MCF 10A (cell line): ENCODE data around the gene MPHOSPH8. TPM values are rescaled to one million over a fixed set of nuclear protein-coding genes. Genes with fewer than 3 reads are reported as not detected.
A peak's percentile ranks its signal among the peaks of the same experiment; 100 is the strongest.

Experiments
- BruUV-seq: library from RNA; stranded (reverse); fragments of 400-500 nt; replicated peaks from 2 replicates; lab custom pipeline; 2021; lab: Mats Ljungman, UMichigan
- CTCF ChIA-PET: fragments of 300-600 bp; sonication (Branson Sonifier 250); formaldehyde crosslinking; extraction: SDS; loops from one replicate; lab custom pipeline; 2021; ENCODE audit warnings: antibody characterized with exemption, inconsistent platforms; lab: Yijun Ruan, JAX
- POLR2A ChIA-PET: fragments of 300-600, 350-650 bp; sonication (Branson Sonifier 250); formaldehyde crosslinking; extraction: SDS; loops from one replicate; lab custom pipeline; 2020; ENCODE audit warnings: antibody characterized with exemption, inconsistent platforms; lab: Yijun Ruan, JAX
- DNase-seq: peaks from one replicate; pipeline ENCODE4 v3.0.0-alpha.2; 2018; ENCODE audit not compliant: unreplicated experiment
- H3K27ac Mint-ChIP-seq: one replicate; pipeline ENCODE4 v1.8.0; 2022; ENCODE audit warnings: mild to moderate bottlenecking, low read depth, mixed read lengths; ENCODE audit not compliant: unreplicated experiment
- H3K27me3 Mint-ChIP-seq: one replicate; pipeline ENCODE4 v1.8.0; 2022; ENCODE audit warnings: mixed read lengths; ENCODE audit not compliant: insufficient read depth, unreplicated experiment
- H3K36me3 Mint-ChIP-seq: one replicate; pipeline ENCODE4 v1.8.0; 2022; ENCODE audit warnings: mild to moderate bottlenecking, moderate library complexity, mixed read lengths; ENCODE audit not compliant: insufficient read depth, unreplicated experiment
- H3K4me1 Mint-ChIP-seq: one replicate; pipeline ENCODE4 v1.8.0; 2022; ENCODE audit warnings: mixed read lengths; ENCODE audit not compliant: insufficient read depth, unreplicated experiment
- H3K4me3 Mint-ChIP-seq: one replicate; pipeline ENCODE4 v1.8.0; 2022; ENCODE audit warnings: mild to moderate bottlenecking, moderate library complexity, mixed read lengths; ENCODE audit not compliant: unreplicated experiment
- H3K9me3 Mint-ChIP-seq: one replicate; pipeline ENCODE4 v1.8.0; 2022; ENCODE audit warnings: mixed read lengths; ENCODE audit not compliant: unreplicated experiment
- intact Hi-C: fragments of 100-400 bp; cut with micrococcal nuclease; formaldehyde crosslinking; loops from 2 replicates; pipeline ENCODE4 v1.14.1; 2022
- total RNA-seq: library from RNA; stranded (reverse); gene quantifications from 2 replicates; pipeline ENCODE4 v1.2.3, GENCODE V29; 2022
- TF ChIP-seq, protein P1 (sequence below): fragments of 200-600 bp; IDR thresholded peaks from one replicate; pipeline ENCODE4 v1.8.0; 2022; ENCODE audit warnings: antibody characterized with exemption, mild to moderate bottlenecking; ENCODE audit not compliant: unreplicated experiment

MPHOSPH8 gene
- total RNA-seq, 1 experiment from 2014 or later, result 32.4 TPM

DNA sequence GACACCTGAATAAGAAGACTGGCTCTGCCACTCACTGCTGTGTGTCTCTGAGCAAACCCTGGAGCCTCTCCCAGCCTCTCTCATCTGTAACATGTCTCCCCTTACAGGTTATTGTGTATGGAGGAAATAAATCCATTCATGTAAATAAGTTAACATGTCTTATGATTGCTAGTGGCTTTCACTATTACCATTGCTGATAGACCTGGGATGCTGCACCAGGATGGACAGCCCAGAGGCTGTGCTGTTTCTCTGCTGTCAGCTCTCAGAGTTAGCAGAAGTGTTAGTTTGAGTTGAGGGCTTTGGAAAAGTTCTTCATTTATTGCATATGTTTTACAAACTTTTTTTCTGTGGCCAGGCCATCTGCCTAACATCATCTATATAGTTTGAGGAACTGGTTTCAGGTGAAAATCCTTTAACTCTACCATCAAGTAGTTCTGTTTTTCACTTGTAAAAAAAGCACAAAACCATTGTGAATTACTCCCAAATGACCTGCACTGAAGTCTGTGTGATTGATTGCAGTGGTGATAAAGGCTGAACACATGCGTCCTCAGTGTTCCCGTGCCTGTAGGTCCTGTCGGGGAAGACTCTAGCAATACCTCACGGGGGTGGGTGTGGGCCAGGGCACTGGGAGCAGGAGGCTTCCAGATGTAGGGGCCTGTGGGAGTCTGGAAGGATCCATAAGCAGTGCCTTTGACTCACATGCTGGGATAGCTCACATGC lies 24.6 kb downstream of the MPHOSPH8 start:
- Mint-ChIP-seq H3K27ac (no peak overlapping the region), H3K4me3 (no peak overlapping the region), H3K4me1 (no peaks in the 10 kb centered on the region), H3K9me3 (no peaks in the 10 kb centered on the region), H3K36me3 (peaks cover 87% of the 10 kb centered on the region), H3K27me3 (no peaks in the 10 kb centered on the region)
- TF ChIP-seq, protein P1, sequence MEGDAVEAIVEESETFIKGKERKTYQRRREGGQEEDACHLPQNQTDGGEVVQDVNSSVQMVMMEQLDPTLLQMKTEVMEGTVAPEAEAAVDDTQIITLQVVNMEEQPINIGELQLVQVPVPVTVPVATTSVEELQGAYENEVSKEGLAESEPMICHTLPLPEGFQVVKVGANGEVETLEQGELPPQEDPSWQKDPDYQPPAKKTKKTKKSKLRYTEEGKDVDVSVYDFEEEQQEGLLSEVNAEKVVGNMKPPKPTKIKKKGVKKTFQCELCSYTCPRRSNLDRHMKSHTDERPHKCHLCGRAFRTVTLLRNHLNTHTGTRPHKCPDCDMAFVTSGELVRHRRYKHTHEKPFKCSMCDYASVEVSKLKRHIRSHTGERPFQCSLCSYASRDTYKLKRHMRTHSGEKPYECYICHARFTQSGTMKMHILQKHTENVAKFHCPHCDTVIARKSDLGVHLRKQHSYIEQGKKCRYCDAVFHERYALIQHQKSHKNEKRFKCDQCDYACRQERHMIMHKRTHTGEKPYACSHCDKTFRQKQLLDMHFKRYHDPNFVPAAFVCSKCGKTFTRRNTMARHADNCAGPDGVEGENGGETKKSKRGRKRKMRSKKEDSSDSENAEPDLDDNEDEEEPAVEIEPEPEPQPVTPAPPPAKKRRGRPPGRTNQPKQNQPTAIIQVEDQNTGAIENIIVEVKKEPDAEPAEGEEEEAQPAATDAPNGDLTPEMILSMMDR, result no peak
- DNase-seq, result no peak
- ChIA-PET CTCF (no interaction called here), POLR2A (interaction anchor here (1.4 kb wide), 1 partner anchor 15 kb away, joined by 3 read pairs; no protein-coding TSS in a partner anchor)
- intact Hi-C loops, result no loop called here
- BruUV-seq, result no TSS peak

DNA sequence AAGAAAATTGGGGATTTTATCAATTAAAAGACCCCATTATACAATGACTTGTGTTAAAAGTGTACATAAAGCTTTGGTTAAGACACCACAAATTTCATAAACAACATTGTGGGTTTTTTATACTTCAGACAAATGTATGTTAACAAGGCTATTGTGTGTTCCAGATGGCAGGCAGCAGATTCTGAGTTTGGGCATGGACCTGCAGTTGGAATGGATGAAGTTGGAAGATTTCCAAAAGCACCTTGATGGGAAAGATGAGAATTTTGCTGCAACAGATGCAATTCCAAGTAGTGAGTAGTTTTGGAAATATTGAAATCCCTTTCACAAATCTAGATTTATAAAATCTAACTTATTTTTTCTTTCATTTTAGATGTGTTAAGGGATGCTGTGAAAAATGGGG lies 25.4 kb downstream of the MPHOSPH8 start:
- no peaks in the 10 kb centered on the region for H3K9me3 Mint-ChIP-seq
- no peak overlapping the region for H3K27ac Mint-ChIP-seq
- TF ChIP-seq, protein P1, result no peak
- no peak overlapping the region for H3K4me3 Mint-ChIP-seq
- no peaks in the 10 kb centered on the region for H3K27me3 Mint-ChIP-seq
- intact Hi-C loops, result no loop called here
- CTCF ChIA-PET, result no interaction called here
- peaks cover 87% of the 10 kb centered on the region for H3K36me3 Mint-ChIP-seq
- POLR2A ChIA-PET, result interaction anchor here (0.6 to 1.4 kb wide), 2 partner anchors 14 to 353 kb away, joined by 3 read pairs; no protein-coding TSS in a partner anchor
- no TSS peak for BruUV-seq
- no peak for DNase-seq
- H3K4me1 Mint-ChIP-seq, result no peaks in the 10 kb centered on the region

DNA sequence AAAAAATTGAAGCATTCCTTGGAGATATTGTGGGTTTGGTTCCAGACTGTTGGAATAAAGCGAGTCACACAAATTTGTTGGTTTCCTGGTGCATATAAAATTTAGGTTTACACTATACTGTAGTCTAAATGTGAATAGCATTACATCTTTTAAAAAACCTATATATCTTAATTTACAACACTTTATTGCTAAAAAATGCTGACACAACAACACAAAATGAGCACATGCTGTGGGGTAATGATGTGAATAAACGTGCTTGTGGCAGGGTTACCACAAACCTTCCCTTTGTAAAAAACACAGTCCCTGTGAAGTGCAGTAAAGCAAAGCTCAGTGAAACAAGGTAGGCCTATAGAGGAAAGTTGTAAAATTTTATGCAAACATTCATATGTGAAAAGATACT lies 27.7 kb downstream of the MPHOSPH8 start:
- no peak for DNase-seq
- Mint-ChIP-seq H3K4me3 (no peak overlapping the region), H3K4me1 (no peaks in the 10 kb centered on the region), H3K9me3 (no peaks in the 10 kb centered on the region), H3K27ac (no peak overlapping the region), H3K36me3 (peaks cover 89% of the 10 kb centered on the region), H3K27me3 (no peaks in the 10 kb centered on the region)
- intact Hi-C loops, result no loop called here
- ChIA-PET POLR2A (interaction anchor here (1.5 kb wide), 1 partner anchor 28 kb away, joined by 4 read pairs; the partner anchor contains the start of gene MPHOSPH8), CTCF (no interaction called here)
- TF ChIP-seq, protein P1, result no peak
- TSS peak; percentile 31 for BruUV-seq

DNA sequence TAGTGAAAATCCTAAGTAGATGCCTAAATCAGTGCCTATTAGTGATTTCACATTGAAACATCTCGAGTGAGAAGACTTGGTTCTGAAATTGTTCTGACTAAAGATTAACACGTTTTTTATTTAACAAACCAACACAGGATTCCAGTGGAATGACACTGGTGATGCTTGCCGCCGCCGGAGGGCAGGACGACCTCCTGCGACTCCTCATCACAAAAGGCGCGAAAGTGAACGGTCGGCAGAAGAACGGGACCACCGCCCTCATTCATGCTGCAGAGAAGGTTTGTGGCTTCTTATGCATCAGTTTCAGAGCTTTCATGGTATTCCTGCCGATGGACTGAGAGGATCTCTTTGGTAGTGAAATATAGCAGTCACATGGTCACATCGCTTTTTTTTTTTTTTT lies 28.1 kb downstream of the MPHOSPH8 start:
- TF ChIP-seq, protein P1, result no peak
- Mint-ChIP-seq H3K27me3 (no peaks in the 10 kb centered on the region), H3K36me3 (peaks cover 89% of the 10 kb centered on the region), H3K27ac (no peak overlapping the region), H3K4me1 (no peaks in the 10 kb centered on the region), H3K9me3 (no peaks in the 10 kb centered on the region), H3K4me3 (no peak overlapping the region)
- no TSS peak for BruUV-seq
- ChIA-PET POLR2A (no interaction called here), CTCF (no interaction called here)
- DNase-seq, result no peak
- intact Hi-C loops, result no loop called here
